Measurements from ENCODE around the gene ITGA3.

Gene ITGA3

GRCh38 chr17:50105811-50106210, 49.9 kb downstream of the ITGA3 start:
- no peaks in the 10 kb centered on the region for H3K4me1 ChIP-seq (ENCODE audit: control insufficient read depth, insufficient read depth, low read length, poor library complexity, severe bottlenecking)
- H3K9me3 ChIP-seq (ENCODE audit: control insufficient read depth, low read length) = no peaks in the 10 kb centered on the region
- no peak for DNase-seq
- peaks cover 49% of the 10 kb centered on the region for H3K36me3 ChIP-seq (ENCODE audit: control insufficient read depth, insufficient read depth, low read length)
- no peak overlapping the region for H3K27ac ChIP-seq (ENCODE audit: insufficient read depth, low read length, poor library complexity, severe bottlenecking)
- H3K27me3 ChIP-seq (replicated peaks; ENCODE audit: control insufficient read depth, insufficient read depth, low read length, poor library complexity, severe bottlenecking) = no peaks in the 10 kb centered on the region
- H3K4me3 ChIP-seq (ENCODE audit: insufficient read depth, low read depth, low read length, poor library complexity, severe bottlenecking) = no peak overlapping the region

DNA sequence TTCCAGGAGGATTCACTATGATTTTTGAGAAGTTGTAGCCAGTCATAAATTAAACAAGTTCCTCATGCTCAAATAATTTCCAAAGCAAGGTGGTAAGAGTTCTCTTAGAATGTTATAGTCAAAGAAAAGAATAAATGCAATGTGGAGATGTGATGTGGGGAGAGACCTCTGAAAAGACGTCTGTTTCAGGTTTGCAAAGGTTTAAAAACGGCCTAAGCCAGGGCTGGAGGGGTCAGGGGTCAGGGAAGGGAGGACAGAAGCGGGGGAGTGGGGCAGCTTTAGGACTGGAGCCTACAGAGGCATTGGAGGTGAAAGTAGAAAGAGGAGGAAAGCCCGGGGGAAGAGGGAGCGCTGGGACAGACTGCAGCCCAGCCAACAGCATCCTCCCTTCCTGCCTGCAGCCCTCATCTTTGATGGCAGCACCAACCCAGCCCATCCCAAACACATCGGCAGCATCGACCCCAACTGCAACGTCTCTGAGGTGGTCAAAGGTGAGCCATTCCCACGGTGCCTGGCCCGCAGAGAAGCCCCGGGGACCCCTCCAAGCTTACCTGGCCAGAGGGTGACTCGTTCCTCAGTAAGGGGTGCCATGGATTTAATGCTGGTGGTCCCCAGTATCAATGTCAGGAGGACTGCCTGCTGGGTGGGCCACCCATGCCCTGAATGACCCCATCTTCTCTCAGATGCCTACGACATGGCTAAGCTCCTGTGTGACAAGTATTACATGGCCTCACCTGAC, 50.7 kb downstream of the ITGA3 start:
- H3K4me1 ChIP-seq (ENCODE audit: control insufficient read depth, insufficient read depth, low read length, poor library complexity, severe bottlenecking) = no peaks in the 10 kb centered on the region
- H3K27me3 ChIP-seq (replicated peaks; ENCODE audit: control insufficient read depth, insufficient read depth, low read length, poor library complexity, severe bottlenecking) = no peaks in the 10 kb centered on the region
- H3K36me3 ChIP-seq (ENCODE audit: control insufficient read depth, insufficient read depth, low read length) = peaks cover 42% of the 10 kb centered on the region
- no peak for DNase-seq
- H3K4me3 ChIP-seq (ENCODE audit: insufficient read depth, low read depth, low read length, poor library complexity, severe bottlenecking) = no peak overlapping the region
- H3K9me3 ChIP-seq (ENCODE audit: control insufficient read depth, low read length) = no peaks in the 10 kb centered on the region
- H3K27ac ChIP-seq (ENCODE audit: insufficient read depth, low read length, poor library complexity, severe bottlenecking) = no peak overlapping the region

DNA sequence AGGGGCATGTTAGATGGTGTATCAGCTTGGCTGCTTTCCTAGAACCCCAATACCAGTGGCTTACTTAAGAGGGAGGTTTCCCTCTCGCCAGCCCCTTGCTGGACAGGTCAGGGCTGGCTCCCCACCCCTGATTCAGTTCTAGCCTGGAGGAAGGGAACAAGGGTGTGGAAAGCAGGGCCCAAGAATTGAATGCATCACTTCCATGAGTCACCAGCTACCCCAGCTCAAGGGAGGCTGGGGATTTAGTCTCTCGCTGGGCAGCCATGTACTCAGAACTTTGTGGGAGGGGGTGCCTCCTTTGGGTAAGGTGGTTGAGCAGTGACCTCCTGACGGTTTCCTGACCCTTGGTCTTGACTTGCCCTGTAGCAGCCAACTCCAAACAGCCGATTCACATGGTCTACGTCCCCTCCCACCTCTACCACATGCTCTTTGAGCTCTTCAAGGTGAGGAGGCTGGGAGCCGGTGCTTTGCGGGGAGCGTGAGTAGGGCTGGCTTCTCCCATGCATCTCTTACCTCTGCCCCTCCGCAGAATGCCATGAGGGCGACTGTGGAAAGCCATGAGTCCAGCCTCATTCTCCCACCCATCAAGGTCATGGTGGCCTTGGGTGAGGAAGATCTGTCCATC, 52.0 kb downstream of the ITGA3 start:
- no peaks in the 10 kb centered on the region for H3K27me3 ChIP-seq (replicated peaks; ENCODE audit: control insufficient read depth, insufficient read depth, low read length, poor library complexity, severe bottlenecking)
- no peak overlapping the region for H3K4me3 ChIP-seq (ENCODE audit: insufficient read depth, low read depth, low read length, poor library complexity, severe bottlenecking)
- no peak for DNase-seq
- H3K4me1 ChIP-seq (ENCODE audit: control insufficient read depth, insufficient read depth, low read length, poor library complexity, severe bottlenecking) = no peaks in the 10 kb centered on the region
- H3K27ac ChIP-seq (ENCODE audit: insufficient read depth, low read length, poor library complexity, severe bottlenecking) = no peak overlapping the region
- H3K36me3 ChIP-seq (ENCODE audit: control insufficient read depth, insufficient read depth, low read length) = peaks cover 42% of the 10 kb centered on the region
- no peaks in the 10 kb centered on the region for H3K9me3 ChIP-seq (ENCODE audit: control insufficient read depth, low read length)

- H3K27me3 ChIP-seq (replicated peaks; ENCODE audit: control insufficient read depth, insufficient read depth, low read length, poor library complexity, severe bottlenecking) = no peaks in the 10 kb centered on the region
- no peaks in the 10 kb centered on the region for H3K4me1 ChIP-seq (ENCODE audit: control insufficient read depth, insufficient read depth, low read length, poor library complexity, severe bottlenecking)
- no peak overlapping the region for H3K4me3 ChIP-seq (ENCODE audit: insufficient read depth, low read depth, low read length, poor library complexity, severe bottlenecking)
- no peaks in the 10 kb centered on the region for H3K9me3 ChIP-seq (ENCODE audit: control insufficient read depth, low read length)
- H3K36me3 ChIP-seq (ENCODE audit: control insufficient read depth, insufficient read depth, low read length) = peaks cover 38% of the 10 kb centered on the region
- H3K27ac ChIP-seq (ENCODE audit: insufficient read depth, low read length, poor library complexity, severe bottlenecking) = no peak overlapping the region
- no peak for DNase-seq
Observed at GRCh38 chr17:50108556-50108955, 52.6 kb downstream of the ITGA3 start.

DNA sequence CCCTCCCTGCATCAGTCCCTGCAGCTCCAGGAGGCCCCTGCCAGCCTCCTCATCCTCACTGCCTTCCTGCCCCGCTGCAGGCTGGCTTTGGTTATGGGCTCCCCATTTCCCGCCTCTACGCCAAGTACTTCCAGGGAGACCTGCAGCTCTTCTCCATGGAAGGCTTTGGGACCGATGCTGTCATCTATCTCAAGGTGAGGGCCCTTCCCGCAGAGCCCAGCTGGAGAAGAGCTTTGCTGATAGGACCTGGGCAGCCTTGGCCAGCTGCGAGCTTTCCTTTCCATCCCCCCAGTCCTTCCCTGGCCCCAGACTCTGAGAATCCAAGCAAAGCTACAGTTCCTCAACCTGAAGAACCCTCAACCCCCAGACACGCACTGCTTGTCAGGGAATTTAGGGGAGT, 53.3 kb downstream of the ITGA3 start:
- Histone ChIP-seq H3K4me3 (ENCODE audit: insufficient read depth, low read depth, low read length, poor library complexity, severe bottlenecking) (no peak overlapping the region), H3K9me3 (ENCODE audit: control insufficient read depth, low read length) (no peaks in the 10 kb centered on the region), H3K4me1 (ENCODE audit: control insufficient read depth, insufficient read depth, low read length, poor library complexity, severe bottlenecking) (no peaks in the 10 kb centered on the region), H3K27ac (ENCODE audit: insufficient read depth, low read length, poor library complexity, severe bottlenecking) (no peak overlapping the region), H3K27me3 (replicated peaks; ENCODE audit: control insufficient read depth, insufficient read depth, low read length, poor library complexity, severe bottlenecking) (no peaks in the 10 kb centered on the region), H3K36me3 (ENCODE audit: control insufficient read depth, insufficient read depth, low read length) (peaks cover 38% of the 10 kb centered on the region)
- DNase-seq = no peak

DNA sequence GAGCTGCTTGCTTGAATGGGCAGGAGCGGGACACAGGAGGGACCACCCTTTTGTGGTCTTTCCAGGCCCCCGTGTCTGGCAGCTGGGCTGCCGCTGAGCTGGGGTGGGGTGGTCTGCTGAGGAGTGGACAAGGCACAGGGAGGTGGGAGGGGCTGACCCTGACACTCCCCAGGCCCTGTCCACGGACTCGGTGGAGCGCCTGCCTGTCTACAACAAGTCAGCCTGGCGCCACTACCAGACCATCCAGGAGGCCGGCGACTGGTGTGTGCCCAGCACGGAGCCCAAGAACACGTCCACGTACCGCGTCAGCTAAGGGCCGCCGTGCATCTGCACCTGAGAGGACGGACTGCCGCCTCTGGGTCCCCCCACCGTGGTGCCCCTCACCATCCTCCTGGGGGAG, 53.9 kb downstream of the ITGA3 start:
- H3K36me3 ChIP-seq (ENCODE audit: control insufficient read depth, insufficient read depth, low read length) = peaks cover 38% of the 10 kb centered on the region
- H3K4me3 ChIP-seq (ENCODE audit: insufficient read depth, low read depth, low read length, poor library complexity, severe bottlenecking) = no peak overlapping the region
- no peaks in the 10 kb centered on the region for H3K9me3 ChIP-seq (ENCODE audit: control insufficient read depth, low read length)
- no peak for DNase-seq
- H3K27ac ChIP-seq (ENCODE audit: insufficient read depth, low read length, poor library complexity, severe bottlenecking) = no peak overlapping the region
- H3K27me3 ChIP-seq (replicated peaks; ENCODE audit: control insufficient read depth, insufficient read depth, low read length, poor library complexity, severe bottlenecking) = no peaks in the 10 kb centered on the region
- H3K4me1 ChIP-seq (ENCODE audit: control insufficient read depth, insufficient read depth, low read length, poor library complexity, severe bottlenecking) = no peaks in the 10 kb centered on the region

DNA sequence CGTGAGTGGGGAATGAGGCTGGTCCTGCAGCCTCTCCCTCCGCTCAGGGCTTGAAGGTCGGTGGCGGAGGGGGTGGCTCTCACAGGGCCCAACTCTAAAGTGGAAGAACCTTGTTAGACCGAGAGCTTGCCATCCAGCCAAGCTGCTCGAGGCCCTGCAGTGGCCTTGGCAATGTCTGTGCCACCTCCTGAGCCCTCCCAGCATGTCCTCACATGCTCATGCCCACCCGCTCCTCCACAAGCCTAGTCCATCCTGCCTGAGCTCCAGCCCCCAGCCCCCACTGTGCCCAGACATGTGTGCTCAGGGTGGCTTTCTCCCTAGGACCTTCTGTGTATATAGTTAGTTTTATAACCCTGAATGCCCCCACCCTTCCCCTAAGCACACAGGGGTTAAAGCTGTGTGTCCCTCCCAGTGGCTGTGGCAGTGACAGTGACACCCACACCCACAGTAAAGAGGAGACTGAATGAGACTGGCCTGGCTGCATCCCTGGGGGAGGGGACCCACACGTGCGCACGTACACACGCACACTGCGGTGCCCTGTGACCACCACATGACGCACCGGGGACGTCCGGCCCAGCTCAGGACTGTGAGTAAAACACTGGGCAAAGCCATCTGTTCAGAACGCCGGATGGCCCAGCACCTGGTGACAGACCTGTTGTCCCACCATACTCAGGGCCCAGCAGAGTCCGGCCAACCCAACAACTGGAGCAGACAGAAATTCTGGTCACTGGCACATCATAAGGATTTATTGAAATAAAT, 54.9 kb downstream of the ITGA3 start:
- no peak overlapping the region for H3K4me3 ChIP-seq (ENCODE audit: insufficient read depth, low read depth, low read length, poor library complexity, severe bottlenecking)
- no peak overlapping the region for H3K27ac ChIP-seq (ENCODE audit: insufficient read depth, low read length, poor library complexity, severe bottlenecking)
- H3K27me3 ChIP-seq (replicated peaks; ENCODE audit: control insufficient read depth, insufficient read depth, low read length, poor library complexity, severe bottlenecking) = no peaks in the 10 kb centered on the region
- H3K9me3 ChIP-seq (ENCODE audit: control insufficient read depth, low read length) = no peaks in the 10 kb centered on the region
- H3K4me1 ChIP-seq (ENCODE audit: control insufficient read depth, insufficient read depth, low read length, poor library complexity, severe bottlenecking) = no peaks in the 10 kb centered on the region
- no peak for DNase-seq
- peaks cover 30% of the 10 kb centered on the region for H3K36me3 ChIP-seq (ENCODE audit: control insufficient read depth, insufficient read depth, low read length)

- Histone ChIP-seq H3K4me1 (ENCODE audit: control insufficient read depth, insufficient read depth, low read length, poor library complexity, severe bottlenecking) (peaks cover 2% of the 10 kb centered on the region), H3K9me3 (ENCODE audit: control insufficient read depth, low read length) (no peaks in the 10 kb centered on the region), H3K36me3 (ENCODE audit: control insufficient read depth, insufficient read depth, low read length) (peaks cover 20% of the 10 kb centered on the region), H3K4me3 (ENCODE audit: insufficient read depth, low read depth, low read length, poor library complexity, severe bottlenecking) (no peak overlapping the region), H3K27ac (ENCODE audit: insufficient read depth, low read length, poor library complexity, severe bottlenecking) (no peak overlapping the region), H3K27me3 (replicated peaks; ENCODE audit: control insufficient read depth, insufficient read depth, low read length, poor library complexity, severe bottlenecking) (no peaks in the 10 kb centered on the region)
- no peak for DNase-seq
Observed at GRCh38 chr17:50111673-50112655, 56.1 kb downstream of the ITGA3 start.

GRCh38 chr17:50112694-50113093, 56.8 kb downstream of the ITGA3 start:
- no peak for DNase-seq
- Histone ChIP-seq H3K27ac (ENCODE audit: insufficient read depth, low read length, poor library complexity, severe bottlenecking) (no peak overlapping the region), H3K36me3 (ENCODE audit: control insufficient read depth, insufficient read depth, low read length) (peaks cover 17% of the 10 kb centered on the region), H3K4me1 (ENCODE audit: control insufficient read depth, insufficient read depth, low read length, poor library complexity, severe bottlenecking) (peaks cover 10% of the 10 kb centered on the region), H3K27me3 (replicated peaks; ENCODE audit: control insufficient read depth, insufficient read depth, low read length, poor library complexity, severe bottlenecking) (no peaks in the 10 kb centered on the region), H3K9me3 (ENCODE audit: control insufficient read depth, low read length) (no peaks in the 10 kb centered on the region), H3K4me3 (ENCODE audit: insufficient read depth, low read depth, low read length, poor library complexity, severe bottlenecking) (no peak overlapping the region)
